Type B pancreatic cell (in vitro differentiated cells): Measurements from ENCODE around the gene CES2. TPM values are rescaled to one million over a fixed set of nuclear protein-coding genes. Genes with fewer than 3 reads are reported as not detected.

ENCODE experiments used
- DNase-seq: peaks from one replicate; pipeline ENCODE4 v3.0.0; 2021; ENCODE audit warnings: mixed read lengths; ENCODE audit not compliant: unreplicated experiment; ENCODE audit errors: extremely low spot score
- H3K27ac Mint-ChIP-seq: 2 replicates; pipeline ENCODE4 v1.8.0; 2021; ENCODE audit warnings: mild to moderate bottlenecking, mixed read lengths
- H3K27me3 Mint-ChIP-seq: 2 replicates; pipeline ENCODE4 v1.8.0; 2021; ENCODE audit warnings: mixed read lengths
- H3K36me3 Mint-ChIP-seq: 2 replicates; pipeline ENCODE4 v1.8.0; 2021; ENCODE audit warnings: mixed read lengths
- H3K4me1 Mint-ChIP-seq: one replicate; pipeline ENCODE4 v1.8.0; 2021; ENCODE audit warnings: mixed read lengths; ENCODE audit not compliant: unreplicated experiment
- H3K4me3 Mint-ChIP-seq: 2 replicates; pipeline ENCODE4 v1.8.0; 2021; ENCODE audit warnings: mild to moderate bottlenecking, mixed read lengths
- H3K9me3 Mint-ChIP-seq: 2 replicates; pipeline ENCODE4 v1.8.0; 2021; ENCODE audit warnings: mixed read lengths
- long read RNA-seq: library from polyadenylated mRNA; unstranded; transcript quantifications from one replicate; pipeline ENCODE4 v2.0.0, GENCODE V29; 2020
- total RNA-seq: library from RNA; stranded (reverse); gene quantifications from 2 replicates; pipeline ENCODE4 v1.2.1, GENCODE V29; 2021; ENCODE audit warnings: low replicate concordance
- TF ChIP-seq, protein P1 (sequence below): fragments of 200-600 bp; sonication (generic); conservative IDR thresholded peaks from 2 replicates; pipeline ENCODE4 v1.5.0; 2021; ENCODE audit warnings: antibody characterized with exemption, mild to moderate bottlenecking

CES2 gene, protein sequence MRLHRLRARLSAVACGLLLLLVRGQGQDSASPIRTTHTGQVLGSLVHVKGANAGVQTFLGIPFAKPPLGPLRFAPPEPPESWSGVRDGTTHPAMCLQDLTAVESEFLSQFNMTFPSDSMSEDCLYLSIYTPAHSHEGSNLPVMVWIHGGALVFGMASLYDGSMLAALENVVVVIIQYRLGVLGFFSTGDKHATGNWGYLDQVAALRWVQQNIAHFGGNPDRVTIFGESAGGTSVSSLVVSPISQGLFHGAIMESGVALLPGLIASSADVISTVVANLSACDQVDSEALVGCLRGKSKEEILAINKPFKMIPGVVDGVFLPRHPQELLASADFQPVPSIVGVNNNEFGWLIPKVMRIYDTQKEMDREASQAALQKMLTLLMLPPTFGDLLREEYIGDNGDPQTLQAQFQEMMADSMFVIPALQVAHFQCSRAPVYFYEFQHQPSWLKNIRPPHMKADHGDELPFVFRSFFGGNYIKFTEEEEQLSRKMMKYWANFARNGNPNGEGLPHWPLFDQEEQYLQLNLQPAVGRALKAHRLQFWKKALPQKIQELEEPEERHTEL
- total RNA-seq: 44.9 and 54.1 TPM in 2 replicates
- long read RNA-seq, transcript CES2-202 (12 exons, 3,868 nt): minor isoform, 21 of 193 reads
- long read RNA-seq, transcript CES2-201 (12 exons, 3,927 nt): major isoform, 148 of 193 reads
- long read RNA-seq, partial matches to known transcripts: 11 of 193 reads
- long read RNA-seq, other reads (novel, unspliced or antisense): 9 of 193 reads

DNA sequence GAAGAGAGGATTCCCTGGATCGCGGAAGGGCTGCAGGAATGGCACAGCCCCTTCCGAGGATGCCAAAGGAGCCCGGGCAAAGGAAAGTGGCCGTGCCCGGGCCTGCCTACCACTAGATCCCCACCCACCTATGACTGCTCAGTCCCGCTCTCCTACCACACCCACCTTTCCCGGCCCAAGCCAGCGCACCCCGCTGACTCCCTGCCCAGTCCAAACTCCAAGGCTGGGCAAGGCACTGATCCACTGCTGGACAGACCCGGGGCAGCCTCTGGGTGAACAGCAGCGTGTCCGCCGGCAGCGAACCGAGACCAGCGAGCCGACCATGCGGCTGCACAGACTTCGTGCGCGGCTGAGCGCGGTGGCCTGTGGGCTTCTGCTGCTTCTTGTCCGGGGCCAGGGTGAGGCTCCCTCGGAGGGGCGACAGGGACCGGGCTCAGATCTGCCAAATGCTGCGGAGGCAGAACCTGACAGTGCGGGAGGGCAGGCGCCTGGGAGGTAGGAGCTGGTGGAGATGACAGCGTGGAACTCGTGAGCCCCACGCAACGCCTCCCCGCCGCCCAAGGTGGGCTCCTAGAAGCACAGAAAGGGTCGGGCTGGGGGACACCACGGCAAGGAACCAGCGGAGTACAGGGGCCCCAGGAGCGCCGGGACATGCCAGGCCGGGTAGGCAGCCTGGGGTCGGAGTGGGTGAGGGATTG, at the start of gene CES2:
CES2 (plus strand) TSS at position 203 of the 698 bp plus-strand sequence; CDS start at position 323, 120 bp downstream.
- TF ChIP-seq, protein P1, sequence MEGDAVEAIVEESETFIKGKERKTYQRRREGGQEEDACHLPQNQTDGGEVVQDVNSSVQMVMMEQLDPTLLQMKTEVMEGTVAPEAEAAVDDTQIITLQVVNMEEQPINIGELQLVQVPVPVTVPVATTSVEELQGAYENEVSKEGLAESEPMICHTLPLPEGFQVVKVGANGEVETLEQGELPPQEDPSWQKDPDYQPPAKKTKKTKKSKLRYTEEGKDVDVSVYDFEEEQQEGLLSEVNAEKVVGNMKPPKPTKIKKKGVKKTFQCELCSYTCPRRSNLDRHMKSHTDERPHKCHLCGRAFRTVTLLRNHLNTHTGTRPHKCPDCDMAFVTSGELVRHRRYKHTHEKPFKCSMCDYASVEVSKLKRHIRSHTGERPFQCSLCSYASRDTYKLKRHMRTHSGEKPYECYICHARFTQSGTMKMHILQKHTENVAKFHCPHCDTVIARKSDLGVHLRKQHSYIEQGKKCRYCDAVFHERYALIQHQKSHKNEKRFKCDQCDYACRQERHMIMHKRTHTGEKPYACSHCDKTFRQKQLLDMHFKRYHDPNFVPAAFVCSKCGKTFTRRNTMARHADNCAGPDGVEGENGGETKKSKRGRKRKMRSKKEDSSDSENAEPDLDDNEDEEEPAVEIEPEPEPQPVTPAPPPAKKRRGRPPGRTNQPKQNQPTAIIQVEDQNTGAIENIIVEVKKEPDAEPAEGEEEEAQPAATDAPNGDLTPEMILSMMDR: no peak
- H3K27me3 Mint-ChIP-seq: no peaks in the 10 kb centered on the region
- H3K4me3 Mint-ChIP-seq: peak within 1 kb of the TSS; percentile 97
- H3K9me3 Mint-ChIP-seq: no peaks in the 10 kb centered on the region
- no peak for DNase-seq
- peak within 1 kb of the TSS; percentile 91 for H3K27ac Mint-ChIP-seq
- peaks cover 30% of the 10 kb centered on the region for H3K4me1 Mint-ChIP-seq
- H3K36me3 Mint-ChIP-seq: peaks cover 8% of the 10 kb centered on the region

DNA sequence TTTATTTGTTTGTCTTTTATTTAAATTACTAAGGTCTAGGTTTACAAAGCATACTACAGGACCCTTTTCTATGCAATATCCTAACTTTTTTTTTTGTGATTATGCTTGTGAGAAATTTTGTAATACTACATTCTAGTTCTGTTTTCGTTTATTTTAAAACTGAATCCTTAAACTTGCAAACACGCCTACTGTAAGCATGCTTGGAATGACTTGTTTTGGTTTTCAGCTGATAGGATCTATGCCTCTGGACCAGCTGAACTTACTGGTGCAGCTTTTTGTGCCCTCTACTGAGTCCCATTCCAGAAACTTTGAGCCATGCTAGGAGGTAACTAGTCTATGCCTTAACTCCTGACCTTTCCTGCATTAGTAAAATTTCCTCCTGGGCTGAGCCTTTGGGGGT, 49.0 kb upstream of the CES2 start:
- peak overlapping the region; percentile 16 for H3K4me3 Mint-ChIP-seq
- TF ChIP-seq, protein P1: no peak
- no peaks in the 10 kb centered on the region for H3K27me3 Mint-ChIP-seq
- H3K9me3 Mint-ChIP-seq: no peaks in the 10 kb centered on the region
- no peaks in the 10 kb centered on the region for H3K4me1 Mint-ChIP-seq
- H3K36me3 Mint-ChIP-seq: peaks cover 14% of the 10 kb centered on the region
- DNase-seq: no peak
- H3K27ac Mint-ChIP-seq: peak overlapping the region; percentile 63

DNA sequence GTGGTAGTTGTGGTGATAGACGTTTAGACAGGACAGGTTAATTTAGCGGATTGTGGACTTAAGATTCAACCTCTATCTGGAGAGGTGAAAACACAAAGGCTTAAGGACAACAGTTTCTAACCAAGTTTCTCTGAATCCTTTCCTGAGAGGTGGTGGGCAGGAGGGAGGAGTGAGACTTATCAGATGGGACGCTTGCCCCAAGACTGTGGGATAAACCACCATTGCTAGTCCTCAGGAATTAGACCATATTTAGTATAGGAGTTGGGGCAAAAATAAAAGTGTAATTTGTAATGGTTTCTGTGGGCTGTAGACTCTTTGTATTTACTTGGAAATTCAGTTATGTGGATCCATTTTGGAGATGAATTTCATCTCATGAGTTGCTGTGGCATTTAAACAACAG, 48.4 kb upstream of the CES2 start:
- no peak for DNase-seq
- no peaks in the 10 kb centered on the region for H3K27me3 Mint-ChIP-seq
- peak overlapping the region; percentile 16 for H3K4me3 Mint-ChIP-seq
- TF ChIP-seq, protein P1: no peak
- peaks cover 14% of the 10 kb centered on the region for H3K36me3 Mint-ChIP-seq
- H3K9me3 Mint-ChIP-seq: no peaks in the 10 kb centered on the region
- no peaks in the 10 kb centered on the region for H3K4me1 Mint-ChIP-seq
- peak overlapping the region; percentile 63 for H3K27ac Mint-ChIP-seq

DNA sequence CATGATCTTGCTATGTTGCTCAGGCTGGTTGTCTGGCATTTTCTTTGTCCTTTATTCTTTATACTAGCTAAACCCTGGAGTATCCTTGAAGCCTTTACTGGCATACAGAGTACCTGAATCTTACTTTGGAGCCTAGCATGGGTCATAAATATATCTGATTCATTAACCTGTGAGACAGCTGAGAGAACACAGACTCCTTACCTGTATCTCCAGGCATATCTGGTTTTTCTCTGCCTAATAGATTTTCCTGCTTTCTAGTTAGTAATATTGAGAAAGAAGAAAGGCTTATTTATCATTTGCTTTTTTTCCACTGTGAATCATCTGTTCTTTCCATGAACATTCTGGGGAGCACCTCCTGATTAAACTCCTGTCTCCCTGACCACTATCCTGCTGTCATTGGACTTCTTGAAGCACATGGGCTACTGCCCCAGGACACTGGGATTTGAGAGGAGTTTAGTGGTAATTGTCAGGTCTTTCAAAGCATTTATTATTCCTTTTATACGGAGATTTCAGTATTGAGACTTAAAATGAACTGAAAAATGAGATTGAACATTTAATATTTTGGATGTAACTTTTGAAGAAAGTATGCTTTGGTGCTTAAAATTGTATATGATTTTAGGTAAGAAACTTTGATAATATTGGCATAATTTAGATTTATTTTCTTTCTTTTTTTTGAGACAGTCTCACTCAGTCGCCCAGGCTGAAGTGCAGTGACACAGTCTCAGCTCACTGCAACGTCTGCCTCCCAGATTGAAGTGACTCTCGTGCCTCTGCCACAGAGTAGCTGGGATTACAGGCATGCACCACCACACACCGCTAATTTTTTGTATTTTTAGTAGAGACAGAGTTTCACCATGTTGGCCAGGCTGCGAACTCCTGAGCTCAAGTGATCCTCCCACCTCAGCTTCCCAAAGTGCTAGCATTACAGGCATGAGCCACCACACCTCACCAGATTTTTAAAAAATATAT, 46.4 kb upstream of the CES2 start:
- peaks cover 14% of the 10 kb centered on the region for H3K36me3 Mint-ChIP-seq
- peak overlapping the region; percentile 29 for H3K27ac Mint-ChIP-seq
- no peak overlapping the region for H3K4me3 Mint-ChIP-seq
- no peaks in the 10 kb centered on the region for H3K4me1 Mint-ChIP-seq
- H3K27me3 Mint-ChIP-seq: no peaks in the 10 kb centered on the region
- DNase-seq: no peak
- H3K9me3 Mint-ChIP-seq: no peaks in the 10 kb centered on the region
- TF ChIP-seq, protein P1: no peak
